GM23248 (cell line): ENCODE data around the gene UBE2L3. TPM values are rescaled to one million over a fixed set of nuclear protein-coding genes. Genes with fewer than 3 reads are reported as not detected.
"Not testable (repeated sequence)": the region's sequence is repeated elsewhere in the genome, so short reads cannot be mapped to it uniquely, and the experiment has no call there.

Source experiments
- DNase-seq: peaks from one replicate; pipeline ENCODE4 v3.0.0-alpha.2; 2015
- H2AFZ ChIP-seq: fragments of 200-600 bp; sonication (generic); 2 replicates; pipeline ENCODE4 v1.6.1; 2016; ENCODE audit warnings: antibody characterized with exemption
- H3F3A ChIP-seq: fragments of 200-600 bp; sonication (generic); 2 replicates; pipeline ENCODE4 v1.6.1; 2016; ENCODE audit warnings: mild to moderate bottlenecking, antibody characterized with exemption, mixed run types; ENCODE audit not compliant: insufficient read depth
- H3K27ac ChIP-seq: fragments of 200-600 bp; sonication (generic); 2 replicates; pipeline ENCODE4 v1.5.1; 2016; ENCODE audit warnings: mild to moderate bottlenecking
- H3K27me3 ChIP-seq: fragments of 200-600 bp; sonication (generic); replicated peaks from 2 replicates; pipeline ENCODE4 v1.6.1; 2016; ENCODE audit warnings: mild to moderate bottlenecking; ENCODE audit not compliant: insufficient read depth
- H3K36me3 ChIP-seq: fragments of 200-600 bp; sonication (generic); 2 replicates; pipeline ENCODE4 v1.6.1; 2016; ENCODE audit warnings: low read depth, mild to moderate bottlenecking
- H3K4me1 ChIP-seq: fragments of 200-600 bp; sonication (generic); 2 replicates; pipeline ENCODE4 v1.6.1; 2016; ENCODE audit warnings: mild to moderate bottlenecking; ENCODE audit not compliant: insufficient read depth
- H3K4me2 ChIP-seq: fragments of 200-600 bp; sonication (generic); one replicate; pipeline ENCODE4 v1.6.1; 2016; ENCODE audit warnings: mild to moderate bottlenecking; ENCODE audit not compliant: unreplicated experiment
- H3K4me3 ChIP-seq: fragments of 200-600 bp; sonication (generic); 2 replicates; pipeline ENCODE4 v1.5.1; 2016; ENCODE audit warnings: mild to moderate bottlenecking
- H3K79me2 ChIP-seq: fragments of 200-600 bp; sonication (generic); 2 replicates; pipeline ENCODE4 v1.6.1; 2016; ENCODE audit warnings: mild to moderate bottlenecking; ENCODE audit not compliant: insufficient read depth
- H3K9ac ChIP-seq: fragments of 200-600 bp; sonication (generic); 2 replicates; pipeline ENCODE4 v1.6.1; 2016; ENCODE audit warnings: mild to moderate bottlenecking
- H3K9me2 ChIP-seq: fragments of 200-600 bp; sonication (generic); 2 replicates; pipeline ENCODE4 v1.6.1; 2016; ENCODE audit warnings: mixed run types, mild to moderate bottlenecking, moderate library complexity; ENCODE audit not compliant: insufficient read depth
- H3K9me3 ChIP-seq: fragments of 200-600 bp; sonication (generic); one replicate; pipeline ENCODE4 v1.6.1; 2017; ENCODE audit warnings: low read depth
- H4K20me1 ChIP-seq: fragments of 200-600 bp; sonication (generic); 2 replicates; pipeline ENCODE4 v1.6.0; 2016; ENCODE audit not compliant: insufficient read depth
- EZH2 ChIP-seq: fragments of 200-600 bp; sonication (generic); IDR thresholded peaks from 2 replicates; pipeline ENCODE4 v1.6.1; 2018; ENCODE audit warnings: antibody characterized with exemption, mild to moderate bottlenecking; ENCODE audit not compliant: insufficient read depth, poor library complexity, severe bottlenecking
- EZH2phosphoT487 ChIP-seq: fragments of 200-600 bp; sonication (generic); IDR thresholded peaks from 2 replicates; pipeline ENCODE4 v1.6.1; 2018; ENCODE audit warnings: antibody characterized with exemption, moderate library complexity, mild to moderate bottlenecking, low read depth; ENCODE audit not compliant: insufficient read depth
- WGBS, 2 experiments: methylation state at CpG; one replicate each; pipeline ENCODE4 v1.1.6; 2015 to 2017; ENCODE audit warnings: low lambda C conversion rate in 2 of 2, low coverage in 1 of 2; ENCODE audit errors: missing lambda C conversion rate in 2 of 2; 5-methylcytosine and 5-hydroxymethylcytosine counted together
- in situ Hi-C: fragments of 300-500 bp; cut with MboI; formaldehyde crosslinking; loops from 2 replicates; pipeline ENCODE4 v1.15.0; 2020
- polyA plus RNA-seq: library from polyadenylated mRNA; unstranded; fragments of >200 nt; fragmentation: Nextera tagmentation; extraction: Ambion mirVana; gene quantifications from 2 replicates; pipeline ENCODE4 v1.2.1, GENCODE V29; 2016
- total RNA-seq: library from RNA; depleted of rRNA; stranded (reverse); fragments of >200 nt; shearing (Covaris generic); gene quantifications from 2 replicates; pipeline ENCODE4 v1.2.3, GENCODE V29; 2014

Gene UBE2L3
- total and polyA plus RNA-seq, 2 experiments from 2014 or later, result 57.2 to 115 TPM

DNA sequence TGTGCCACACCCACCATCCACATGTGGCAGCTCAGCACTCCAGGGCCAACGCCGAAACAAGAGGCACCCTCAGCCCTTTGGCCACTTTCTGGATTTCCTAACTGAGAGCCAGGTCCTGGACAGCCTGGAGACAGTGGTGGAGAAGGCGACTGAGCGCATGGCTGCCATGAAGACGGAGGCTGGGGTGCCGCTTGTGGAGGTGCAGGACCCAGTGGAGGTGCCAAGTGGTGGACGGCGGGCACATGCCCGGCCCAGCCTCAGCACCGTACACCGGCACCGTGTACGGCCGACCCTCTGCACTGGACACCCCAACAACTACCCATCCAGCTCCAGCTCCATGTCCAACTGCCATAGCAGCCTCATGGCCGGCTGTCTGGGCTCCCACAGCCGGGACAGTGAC lies 66.6 kb downstream of the UBE2L3 start:
- Histone ChIP-seq H2AFZ (no peak overlapping the region), H4K20me1 (no peaks in the 10 kb centered on the region), H3K27me3 (no peaks in the 10 kb centered on the region), H3K4me3 (no peak overlapping the region), H3K79me2 (no peaks in the 10 kb centered on the region), H3K9ac (no peak overlapping the region), H3K9me3 (no peaks in the 10 kb centered on the region), H3K9me2 (no peaks in the 10 kb centered on the region), H3K4me2 (no peak overlapping the region), H3K36me3 (no peaks in the 10 kb centered on the region), H3K27ac (no peak overlapping the region), H3F3A (no peaks in the 10 kb centered on the region), H3K4me1 (no peaks in the 10 kb centered on the region)
- DNase-seq, result no peak
- TF ChIP-seq EZH2phosphoT487, result no peak
- TF ChIP-seq EZH2, result no peak
- WGBS, 2 experiments, result 96% methylated on average over 14 to 16 of the region's 16 CpGs
- in situ Hi-C loops, result loop anchor here (25.0 kb wide), 1 partner anchor 172 kb away; the partner anchor contains the start of gene TMEM191C

DNA sequence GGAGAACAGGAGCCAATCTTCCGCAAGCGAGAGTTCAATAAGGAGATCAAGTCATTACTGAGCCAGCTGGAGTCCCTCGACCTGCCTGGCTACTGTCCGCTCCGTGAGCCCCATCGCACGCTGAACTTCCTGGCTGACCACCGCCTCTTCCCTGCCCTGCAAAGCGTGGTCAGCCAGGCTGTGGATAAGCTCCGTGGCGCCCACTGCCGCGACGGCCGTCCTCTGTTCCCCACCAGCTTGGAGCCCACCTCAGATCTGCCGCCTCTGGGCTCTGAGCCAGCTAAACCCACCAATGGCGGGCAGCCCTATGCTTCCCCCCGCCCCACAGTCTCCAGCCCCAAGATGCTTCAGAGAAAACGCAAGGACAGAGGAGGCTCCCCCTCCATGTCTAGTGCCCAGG lies 67.3 kb downstream of the UBE2L3 start:
- H3K9me3 ChIP-seq, result no peaks in the 10 kb centered on the region
- no peaks in the 10 kb centered on the region for H3F3A ChIP-seq
- H4K20me1 ChIP-seq, result no peaks in the 10 kb centered on the region
- H3K4me1 ChIP-seq, result no peaks in the 10 kb centered on the region
- 89 to 93% methylated on average over 19 of the region's 19 CpGs for WGBS, 2 experiments
- in situ Hi-C loops, result loop anchor here (25.0 kb wide), 1 partner anchor 173 kb away; the partner anchor contains the start of gene TMEM191C
- H3K27ac ChIP-seq, result no peak overlapping the region
- TF ChIP-seq EZH2 (no peak), EZH2phosphoT487 (no peak)
- no peaks in the 10 kb centered on the region for H3K9me2 ChIP-seq
- no peaks in the 10 kb centered on the region for H3K27me3 ChIP-seq
- H3K4me2 ChIP-seq, result no peak overlapping the region
- H3K4me3 ChIP-seq, result no peak overlapping the region
- H3K9ac ChIP-seq, result no peak overlapping the region
- no peaks in the 10 kb centered on the region for H3K36me3 ChIP-seq
- H3K79me2 ChIP-seq, result no peaks in the 10 kb centered on the region
- no peak overlapping the region for H2AFZ ChIP-seq
- DNase-seq, result no peak

DNA sequence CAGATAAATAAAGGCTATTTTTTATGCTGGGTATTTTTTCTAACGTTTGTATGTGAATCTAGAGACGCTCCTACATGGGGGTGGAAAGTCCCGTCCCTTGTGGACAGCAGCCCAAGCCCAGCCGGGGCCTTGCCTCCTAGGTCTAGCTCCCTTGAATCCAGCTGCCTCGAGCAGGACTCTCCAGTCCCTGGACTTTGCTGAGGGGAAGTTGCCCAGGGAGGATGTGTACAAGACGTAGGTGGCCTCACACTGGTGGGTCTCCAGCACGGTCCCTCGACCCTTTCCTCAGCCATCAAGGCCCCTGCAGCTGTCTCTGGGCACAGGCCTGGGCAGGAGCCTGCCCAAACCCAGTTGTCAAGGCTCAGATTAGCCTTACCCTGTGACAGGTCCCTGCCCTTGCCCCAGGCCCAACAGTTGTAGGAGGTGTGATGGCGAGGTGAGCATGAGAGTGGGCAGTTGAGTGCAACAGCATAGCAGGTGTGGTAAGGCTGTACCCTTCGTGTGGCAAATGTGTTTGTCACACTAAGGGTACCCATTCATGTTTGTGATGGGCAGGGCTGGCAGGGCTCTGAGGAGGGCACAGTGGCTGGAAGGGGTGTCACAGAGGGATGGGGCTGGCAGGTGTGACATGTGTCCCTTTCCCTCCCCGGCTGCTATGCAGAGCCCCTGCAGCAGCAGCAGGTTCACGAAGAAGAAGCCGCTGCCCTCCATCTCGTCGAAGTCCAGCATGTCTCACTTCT lies 68.4 kb downstream of the UBE2L3 start:
- Histone ChIP-seq H3K36me3 (no peaks in the 10 kb centered on the region), H3K9me3 (no peaks in the 10 kb centered on the region), H3K9ac (no peak overlapping the region), H3F3A (no peaks in the 10 kb centered on the region), H3K4me3 (no peak overlapping the region), H3K9me2 (no peaks in the 10 kb centered on the region), H3K4me2 (no peak overlapping the region), H2AFZ (no peak overlapping the region), H3K79me2 (no peaks in the 10 kb centered on the region), H3K27ac (no peak overlapping the region), H4K20me1 (no peaks in the 10 kb centered on the region), H3K27me3 (no peaks in the 10 kb centered on the region), H3K4me1 (no peaks in the 10 kb centered on the region)
- 70 to 71% methylated on average over 15 of the region's 15 CpGs for WGBS, 2 experiments
- no peak for TF ChIP-seq EZH2
- no peak for TF ChIP-seq EZH2phosphoT487
- in situ Hi-C loops, result loop anchor here (25.0 kb wide), 1 partner anchor 174 kb away; the partner anchor contains the start of gene TMEM191C
- no peak for DNase-seq

DNA sequence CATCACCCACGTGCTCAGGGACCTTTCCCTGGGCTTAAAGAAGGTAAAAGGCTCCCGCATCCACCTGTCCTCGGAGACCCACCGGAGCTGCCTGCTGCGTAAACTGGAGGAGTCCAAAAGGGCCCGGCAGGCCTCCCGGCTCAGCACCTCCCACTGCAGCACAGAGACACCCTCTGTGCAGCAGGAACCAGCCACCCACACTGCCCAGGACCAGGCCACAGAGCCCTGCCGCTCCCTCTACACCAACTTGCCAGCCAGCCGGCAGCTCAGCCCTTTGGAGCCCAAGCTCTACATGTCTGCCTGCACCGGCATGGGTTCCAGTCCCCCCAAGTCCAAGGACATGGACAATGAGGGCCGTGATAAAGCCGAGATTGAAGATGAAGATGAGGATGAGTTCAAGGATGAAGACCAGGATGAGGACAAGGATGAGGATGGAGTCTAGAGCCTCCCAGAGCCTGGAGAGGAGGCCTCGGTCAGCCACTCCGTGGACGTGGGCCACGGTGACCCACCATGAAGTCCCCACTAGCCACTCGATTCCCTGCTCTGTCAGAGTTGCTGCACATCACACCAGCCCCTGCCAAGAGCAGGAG lies 69.2 kb downstream of the UBE2L3 start:
- Histone ChIP-seq H3K9me3 (no peaks in the 10 kb centered on the region), H2AFZ (no peak overlapping the region), H4K20me1 (no peaks in the 10 kb centered on the region), H3K4me2 (no peak overlapping the region), H3K9me2 (no peaks in the 10 kb centered on the region), H3K27me3 (no peaks in the 10 kb centered on the region), H3K9ac (no peak overlapping the region), H3K4me1 (no peaks in the 10 kb centered on the region), H3K79me2 (no peaks in the 10 kb centered on the region), H3K36me3 (no peaks in the 10 kb centered on the region), H3F3A (no peaks in the 10 kb centered on the region), H3K4me3 (no peak overlapping the region), H3K27ac (no peak overlapping the region)
- no peak for TF ChIP-seq EZH2
- TF ChIP-seq EZH2phosphoT487, result no peak
- in situ Hi-C loops, result loop anchor here (25.0 kb wide), 1 partner anchor 174 kb away; the partner anchor contains the start of gene TMEM191C
- no peak for DNase-seq
- 82 to 84% methylated on average over 16 to 17 of the region's 17 CpGs for WGBS, 2 experiments

DNA sequence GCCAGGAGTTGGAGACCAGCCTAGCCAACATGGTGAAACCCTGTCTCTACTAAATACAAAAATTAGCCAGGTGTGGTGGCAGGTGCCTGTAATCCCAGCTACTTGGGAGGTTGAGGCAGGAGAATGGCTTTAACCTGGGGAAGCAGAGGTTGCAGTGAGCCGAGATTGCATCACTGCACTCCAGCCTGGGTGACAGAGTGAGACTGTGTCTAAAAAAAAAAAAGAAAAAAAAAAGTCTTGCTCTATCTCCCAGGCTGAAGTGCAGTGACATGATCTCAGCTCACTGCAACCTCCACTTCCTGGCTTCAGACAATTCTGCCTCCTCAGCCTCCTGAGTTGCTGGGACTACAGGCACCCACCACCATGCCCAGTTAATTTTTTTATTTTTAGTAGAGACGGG lies 69.9 kb downstream of the UBE2L3 start:
- not testable (repeated sequence) for H3K9ac ChIP-seq, DNase-seq, H3K79me2 ChIP-seq, H3K4me1 ChIP-seq, H3K4me3 ChIP-seq, H4K20me1 ChIP-seq, H2AFZ ChIP-seq, H3K9me3 ChIP-seq, H3K36me3 ChIP-seq, H3K4me2 ChIP-seq, H3F3A ChIP-seq, H3K9me2 ChIP-seq, H3K27me3 ChIP-seq, H3K27ac ChIP-seq
- in situ Hi-C loops, result loop anchor here (25.0 kb wide), 1 partner anchor 175 kb away; the partner anchor contains the start of gene TMEM191C
- WGBS, 2 experiments, result 76 to 86% methylated on average over 2 of the region's 2 CpGs
